Fibroblast of skin of left biceps (primary cell): Measurements from ENCODE around the gene PON3.

ENCODE experiments used
- DNase-seq, 2 experiments: peaks; one replicate each; pipeline ENCODE4 v3.0.0-alpha.2; 2013; ENCODE audit warnings: low read depth in 2 of 2

PON3 gene

DNA sequence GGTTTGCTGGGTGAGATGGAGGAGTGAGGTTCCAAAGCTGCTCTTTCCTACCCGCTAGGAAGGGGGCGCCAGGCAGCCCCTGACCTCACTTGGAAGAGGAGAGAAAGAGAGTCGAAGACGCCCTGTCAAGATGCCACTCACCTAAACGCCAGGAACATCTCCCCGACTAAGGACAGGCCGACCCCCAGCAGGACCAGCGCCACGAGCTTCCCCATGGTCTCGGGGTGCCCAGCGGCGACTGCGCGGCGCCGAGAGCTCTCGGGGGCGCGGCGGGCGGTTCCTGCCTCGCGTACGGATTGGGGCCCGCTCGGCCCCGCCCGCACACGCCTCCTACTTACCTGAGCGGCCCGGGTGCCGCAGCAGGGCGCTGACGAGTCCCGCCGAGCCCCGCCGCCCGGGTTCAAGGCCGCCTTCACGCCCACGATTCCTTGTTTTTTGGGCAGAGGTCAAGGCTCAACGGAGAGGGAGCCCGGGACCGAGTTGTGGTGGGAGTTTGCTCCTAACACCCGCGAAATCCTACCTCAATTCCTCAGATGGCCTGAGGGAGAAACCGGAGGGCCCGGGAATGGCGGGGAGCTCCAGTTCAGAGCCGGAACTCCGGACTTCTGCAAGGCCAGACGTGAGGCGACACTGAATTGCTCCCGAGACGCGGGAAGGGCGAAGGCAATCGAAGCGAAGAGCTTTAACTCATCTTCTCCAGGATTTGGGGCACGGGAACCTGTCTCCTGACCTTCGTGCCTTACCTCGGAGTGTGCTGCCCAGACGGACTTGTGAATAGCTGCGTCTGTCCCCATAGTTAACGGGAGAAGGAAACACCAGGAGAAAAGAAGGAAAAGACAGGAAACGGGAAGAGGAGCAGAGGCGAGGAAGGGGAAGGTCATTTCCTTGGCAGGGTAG is at the start of gene PON3:
Gene PON3 (minus strand): TSS at position 240 of the 897 bp plus-strand sequence. CDS start 25 bp downstream, at position 215.
- DNase-seq = no peak

GRCh38 chr7:95444796-95445195 is 48.6 kb upstream of the PON3 start:
- no peak for DNase-seq

DNA sequence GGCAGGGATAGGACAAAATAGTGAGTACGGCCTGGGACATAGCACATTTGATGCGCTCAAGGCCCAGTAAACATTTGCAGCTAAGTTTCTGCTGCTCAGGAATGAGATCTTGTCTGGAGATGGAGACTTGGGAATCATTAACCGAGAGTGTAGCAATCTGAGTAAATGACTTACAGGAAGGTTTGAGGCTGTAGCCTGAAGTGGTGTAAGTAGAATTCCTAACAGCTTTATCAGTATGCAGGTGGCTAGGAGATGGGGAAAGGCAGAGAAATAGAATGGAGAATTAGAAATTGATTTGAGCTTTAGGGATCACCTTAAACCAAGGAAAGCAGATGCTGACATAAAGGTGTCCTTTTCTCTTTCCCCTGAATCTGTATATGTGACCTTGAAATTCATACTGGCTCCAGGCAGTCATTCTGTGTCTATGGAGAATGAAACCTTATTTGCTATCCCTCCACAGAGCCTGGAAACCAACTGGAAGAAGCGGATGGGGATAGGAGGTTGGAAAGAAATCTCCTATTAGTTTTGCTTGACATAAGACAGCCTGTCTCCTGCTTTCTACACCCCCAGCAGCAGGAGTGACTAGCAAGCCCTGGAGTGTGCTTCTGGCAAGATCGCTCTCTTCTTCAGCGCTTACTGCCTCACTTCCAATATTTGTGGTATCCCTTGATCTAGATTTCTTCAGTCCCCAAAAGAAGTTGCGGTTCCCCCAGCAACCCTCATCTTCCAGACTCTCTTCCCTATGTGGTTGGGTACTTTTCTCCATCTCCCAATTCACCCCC is 45.1 kb upstream of the PON3 start:
- no peak for DNase-seq

- DNase-seq = no peak
These were observed 44.3 kb upstream of the PON3 start for GRCh38 chr7:95440394-95441038.

GRCh38 chr7:95436407-95436806 is 40.2 kb upstream of the PON3 start:
- no peak for DNase-seq

- no peak for DNase-seq
These were observed 39.2 kb upstream of the PON3 start for GRCh38 chr7:95435422-95435780.

DNA sequence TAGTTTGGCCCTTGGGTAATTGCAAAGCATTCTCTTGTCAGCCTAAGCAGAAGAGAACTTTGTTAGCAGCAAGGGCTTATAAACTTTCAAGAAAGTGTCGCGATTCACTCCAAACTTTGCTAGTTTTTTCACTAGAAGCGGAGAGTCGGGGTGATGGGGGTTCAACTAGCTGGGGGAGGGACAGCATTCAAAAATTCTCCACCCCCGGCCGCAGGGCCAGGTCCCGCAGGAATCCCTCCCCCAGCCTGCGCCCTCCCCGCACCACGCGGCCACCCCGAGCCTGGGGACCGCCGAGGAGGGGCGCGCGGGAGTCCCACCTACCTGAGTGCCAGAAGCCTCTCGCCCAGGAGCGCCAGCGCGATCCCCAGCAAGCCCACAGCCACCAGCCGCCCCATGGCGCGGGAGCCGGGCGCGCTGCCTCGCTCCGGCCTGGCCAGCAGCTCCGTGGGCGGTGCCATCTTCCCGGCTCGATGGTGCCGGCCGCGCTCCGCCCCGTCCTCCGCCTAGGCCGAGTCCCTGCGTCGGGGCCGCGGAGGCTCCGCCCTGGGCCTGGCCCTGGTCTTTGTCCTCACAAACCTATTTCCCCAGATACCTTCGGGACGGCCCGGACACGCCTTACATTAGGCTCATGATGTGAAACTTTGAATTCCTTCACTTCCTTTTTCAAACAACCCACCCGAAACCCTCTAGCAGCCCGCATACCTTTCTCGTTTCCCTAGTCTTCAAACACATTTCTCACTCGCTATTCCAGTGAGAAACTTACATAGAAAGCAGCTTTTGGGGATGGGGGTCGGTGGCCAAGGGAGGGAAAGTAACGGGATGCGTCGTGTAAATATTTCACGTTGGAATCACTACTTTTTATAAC is 38.6 kb upstream of the PON3 start, which contains the start of gene PON2:
Gene PON2 (minus strand): TSS at position 472 of the 865 bp plus-strand sequence. CDS start 77 bp downstream, at position 395.
- DNase-seq = peak; percentile 49 to 52

GRCh38 chr7:95433952-95434556 is 37.9 kb upstream of the PON3 start:
- no peak for DNase-seq

GRCh38 chr7:95433129-95433528 is 37.0 kb upstream of the PON3 start:
- DNase-seq = no peak

DNA sequence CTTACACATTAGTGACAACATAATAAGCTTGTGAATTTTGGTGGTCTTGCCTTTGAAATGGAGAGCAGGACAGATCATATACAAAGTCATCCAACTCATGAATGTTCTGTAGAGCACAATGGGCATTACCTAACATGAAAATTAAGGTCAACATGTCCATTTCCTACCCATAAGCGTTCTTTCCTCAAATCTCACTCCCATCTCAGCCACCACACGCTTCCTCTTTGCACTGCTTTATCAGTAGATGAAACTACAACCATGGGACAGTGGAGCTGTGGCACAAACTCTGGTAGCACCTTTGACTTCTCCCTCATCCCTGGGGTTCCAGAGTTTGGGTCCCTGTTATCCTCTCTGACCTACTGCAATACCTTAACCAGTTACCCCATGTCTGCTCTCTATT is 36.4 kb upstream of the PON3 start:
- DNase-seq = no peak

GRCh38 chr7:95430864-95431263 is 34.7 kb upstream of the PON3 start:
- no peak for DNase-seq

- DNase-seq = no peak
These were observed 33.2 kb upstream of the PON3 start for GRCh38 chr7:95429241-95429990.

- no peak for DNase-seq
These were observed 31.8 kb upstream of the PON3 start for GRCh38 chr7:95427914-95428516.

GRCh38 chr7:95427166-95427565 is 31.0 kb upstream of the PON3 start:
- DNase-seq = no peak

- DNase-seq = no peak
These were observed 29.5 kb upstream of the PON3 start for GRCh38 chr7:95425694-95426093.

GRCh38 chr7:95424716-95425115 is 28.5 kb upstream of the PON3 start:
- DNase-seq = peak in 1 of 2 experiments; percentile 18

- no peak for DNase-seq
These were observed 25.8 kb upstream of the PON3 start for GRCh38 chr7:95421847-95422444.

DNA sequence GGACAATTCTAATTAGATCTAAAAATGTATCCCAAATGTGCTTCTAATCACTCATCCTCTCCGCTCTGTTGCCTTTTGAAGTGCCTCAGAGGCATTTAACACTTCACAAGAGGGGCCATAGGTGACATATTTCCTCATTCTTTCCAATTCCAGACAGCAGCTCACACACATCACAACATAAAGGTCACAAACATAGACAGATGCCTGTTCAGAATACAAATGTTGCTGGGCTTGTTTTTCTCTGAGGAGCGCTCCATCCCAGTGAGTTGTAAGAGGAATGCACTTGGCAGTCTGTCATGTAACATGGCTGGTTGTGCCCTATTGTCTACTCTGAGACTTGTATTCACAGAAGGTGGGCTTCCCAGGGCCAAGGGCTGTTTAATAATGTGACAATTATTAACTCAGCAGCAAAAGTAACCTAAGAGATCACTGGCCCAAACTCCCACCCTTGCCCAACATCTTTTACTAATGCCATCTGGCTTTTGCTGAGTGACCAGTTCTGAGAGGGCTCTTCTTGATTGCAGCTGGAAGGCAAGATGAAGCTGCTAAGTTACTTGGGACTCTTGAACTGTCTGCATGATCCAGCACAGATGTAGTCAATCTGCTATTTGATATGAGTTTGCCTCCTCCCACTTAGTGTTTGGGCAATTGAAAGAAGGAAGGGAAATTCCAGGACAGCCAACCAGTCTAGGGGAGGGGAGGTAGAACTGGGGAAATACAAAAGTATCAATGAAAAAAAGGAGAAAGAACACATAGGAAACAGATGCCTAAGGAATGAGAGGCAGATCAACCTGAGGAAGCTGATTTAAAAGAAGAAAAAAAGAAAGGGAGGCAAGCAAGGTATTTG is 25.0 kb upstream of the PON3 start:
- DNase-seq = peak in 1 of 2 experiments; percentile 28
